ENCODE measurements around the gene CD276.
"Not testable (repeated sequence)": the region's sequence is repeated elsewhere in the genome, so short reads cannot be mapped to it uniquely, and the experiment has no call there.

The CD276 gene

GRCh38 chr15:73683777-73684580 lies at the start of gene CD276:
TSS of gene CD276 (plus strand) at chr15:73684383. CDS start at chr15:73699640, 15,257 bp downstream.
- H3K27ac ChIP-seq (ENCODE audit: low read depth, low read length), result peak within 1 kb of the TSS; percentile 87
- H3K9me3 ChIP-seq (ENCODE audit: control insufficient read depth in 5 of 5, low read length in 5 of 5), result no peaks in the 10 kb centered on the region
- H3K9ac ChIP-seq (ENCODE audit: low read length in 5 of 5), result peak within 1 kb of the TSS; percentile 72 to 86 (median 73)
- no peaks in the 10 kb centered on the region for H3K27me3 ChIP-seq (ENCODE audit: control insufficient read depth in 5 of 5, insufficient read depth in 4 of 5, low read length in 5 of 5)
- H3K36me3 ChIP-seq (ENCODE audit: control insufficient read depth in 5 of 5, insufficient read depth in 5 of 5, low read length in 5 of 5), result no peaks in the 10 kb centered on the region
- peak within 1 kb of the TSS; percentile 69 to 85 (median 75) for H3K4me3 ChIP-seq (ENCODE audit: low read depth in 1 of 5, low read length in 5 of 5)
- peaks cover 9 to 64% (median 60%) of the 10 kb centered on the region in 5 donors for H3K4me1 ChIP-seq (ENCODE audit: control insufficient read depth in 5 of 5, insufficient read depth in 5 of 5, low read length in 5 of 5)

- Histone ChIP-seq H3K36me3 (ENCODE audit: control insufficient read depth in 5 of 5, insufficient read depth in 5 of 5, low read length in 5 of 5) (no peaks in the 10 kb centered on the region), H3K27me3 (ENCODE audit: control insufficient read depth in 5 of 5, insufficient read depth in 4 of 5, low read length in 5 of 5) (peaks cover 0 to 5% (median 2%) of the 10 kb centered on the region in 5 donors), H3K9ac (ENCODE audit: low read length in 5 of 5) (no peak overlapping the region), H3K4me3 (ENCODE audit: low read depth in 1 of 5, low read length in 5 of 5) (no peak overlapping the region), H3K27ac (ENCODE audit: low read depth, low read length) (no peak overlapping the region), H3K9me3 (ENCODE audit: control insufficient read depth in 5 of 5, low read length in 5 of 5) (no peaks in the 10 kb centered on the region), H3K4me1 (ENCODE audit: control insufficient read depth in 5 of 5, insufficient read depth in 5 of 5, low read length in 5 of 5) (peaks cover 3 to 16% (median 12%) of the 10 kb centered on the region in 5 donors)
Observed at GRCh38 chr15:73637527-73637926, 46.7 kb upstream of the CD276 start.

- not testable (repeated sequence) for H3K27ac ChIP-seq (ENCODE audit: low read depth, low read length); H3K4me3 ChIP-seq (ENCODE audit: low read depth in 1 of 5, low read length in 5 of 5); H3K9ac ChIP-seq (ENCODE audit: low read length in 5 of 5); H3K9me3 ChIP-seq (ENCODE audit: control insufficient read depth in 5 of 5, low read length in 5 of 5); H3K36me3 ChIP-seq (ENCODE audit: control insufficient read depth in 5 of 5, insufficient read depth in 5 of 5, low read length in 5 of 5); H3K27me3 ChIP-seq (ENCODE audit: control insufficient read depth in 5 of 5, insufficient read depth in 4 of 5, low read length in 5 of 5); H3K4me1 ChIP-seq (ENCODE audit: control insufficient read depth in 5 of 5, insufficient read depth in 5 of 5, low read length in 5 of 5)
Observed at GRCh38 chr15:73639464-73639863, 44.7 kb upstream of the CD276 start.

- no peak overlapping the region for H3K9ac ChIP-seq (ENCODE audit: low read length in 5 of 5)
- H3K4me3 ChIP-seq (ENCODE audit: low read depth in 1 of 5, low read length in 5 of 5), result no peak overlapping the region
- no peak overlapping the region for H3K27ac ChIP-seq (ENCODE audit: low read depth, low read length)
- H3K36me3 ChIP-seq (ENCODE audit: control insufficient read depth in 5 of 5, insufficient read depth in 5 of 5, low read length in 5 of 5), result no peaks in the 10 kb centered on the region
- H3K9me3 ChIP-seq (ENCODE audit: control insufficient read depth in 5 of 5, low read length in 5 of 5), result peaks cover 0 to 3% (median 0%) of the 10 kb centered on the region in 5 donors
- peaks cover 0 to 4% (median 2%) of the 10 kb centered on the region in 5 donors for H3K4me1 ChIP-seq (ENCODE audit: control insufficient read depth in 5 of 5, insufficient read depth in 5 of 5, low read length in 5 of 5)
- peaks cover 0 to 6% (median 4%) of the 10 kb centered on the region in 5 donors for H3K27me3 ChIP-seq (ENCODE audit: control insufficient read depth in 5 of 5, insufficient read depth in 4 of 5, low read length in 5 of 5)
Observed at GRCh38 chr15:73647259-73648013, 36.7 kb upstream of the CD276 start.

GRCh38 chr15:73648014-73648295 lies 36.2 kb upstream of the CD276 start:
- H3K27me3 ChIP-seq (ENCODE audit: control insufficient read depth in 5 of 5, insufficient read depth in 4 of 5, low read length in 5 of 5), result peaks cover 0 to 6% (median 4%) of the 10 kb centered on the region in 5 donors
- no peak overlapping the region for H3K27ac ChIP-seq (ENCODE audit: low read depth, low read length)
- H3K4me3 ChIP-seq (ENCODE audit: low read depth in 1 of 5, low read length in 5 of 5), result no peak overlapping the region
- peaks cover 0 to 4% (median 2%) of the 10 kb centered on the region in 5 donors for H3K4me1 ChIP-seq (ENCODE audit: control insufficient read depth in 5 of 5, insufficient read depth in 5 of 5, low read length in 5 of 5)
- H3K9me3 ChIP-seq (ENCODE audit: control insufficient read depth in 5 of 5, low read length in 5 of 5), result peaks cover 0 to 3% (median 0%) of the 10 kb centered on the region in 5 donors
- no peaks in the 10 kb centered on the region for H3K36me3 ChIP-seq (ENCODE audit: control insufficient read depth in 5 of 5, insufficient read depth in 5 of 5, low read length in 5 of 5)
- H3K9ac ChIP-seq (ENCODE audit: low read length in 5 of 5), result no peak overlapping the region

GRCh38 chr15:73650416-73651126 lies 33.6 kb upstream of the CD276 start:
- H3K9me3 ChIP-seq (ENCODE audit: control insufficient read depth in 5 of 5, low read length in 5 of 5), result peaks cover 0 to 3% (median 0%) of the 10 kb centered on the region in 5 donors
- H3K36me3 ChIP-seq (ENCODE audit: control insufficient read depth in 5 of 5, insufficient read depth in 5 of 5, low read length in 5 of 5), result no peaks in the 10 kb centered on the region
- no peak overlapping the region for H3K9ac ChIP-seq (ENCODE audit: low read length in 5 of 5)
- H3K4me1 ChIP-seq (ENCODE audit: control insufficient read depth in 5 of 5, insufficient read depth in 5 of 5, low read length in 5 of 5), result peaks cover 0 to 4% (median 2%) of the 10 kb centered on the region in 5 donors
- peaks cover 0 to 6% (median 4%) of the 10 kb centered on the region in 5 donors for H3K27me3 ChIP-seq (ENCODE audit: control insufficient read depth in 5 of 5, insufficient read depth in 4 of 5, low read length in 5 of 5)
- no peak overlapping the region for H3K27ac ChIP-seq (ENCODE audit: low read depth, low read length)
- H3K4me3 ChIP-seq (ENCODE audit: low read depth in 1 of 5, low read length in 5 of 5), result no peak overlapping the region

- Histone ChIP-seq H3K9me3 (ENCODE audit: control insufficient read depth in 5 of 5, low read length in 5 of 5) (peaks cover 0 to 3% (median 0%) of the 10 kb centered on the region in 5 donors), H3K27ac (ENCODE audit: low read depth, low read length) (no peak overlapping the region), H3K9ac (ENCODE audit: low read length in 5 of 5) (no peak overlapping the region), H3K4me3 (ENCODE audit: low read depth in 1 of 5, low read length in 5 of 5) (no peak overlapping the region), H3K36me3 (ENCODE audit: control insufficient read depth in 5 of 5, insufficient read depth in 5 of 5, low read length in 5 of 5) (no peaks in the 10 kb centered on the region), H3K27me3 (ENCODE audit: control insufficient read depth in 5 of 5, insufficient read depth in 4 of 5, low read length in 5 of 5) (no peaks in the 10 kb centered on the region), H3K4me1 (ENCODE audit: control insufficient read depth in 5 of 5, insufficient read depth in 5 of 5, low read length in 5 of 5) (peaks cover 0 to 4% (median 2%) of the 10 kb centered on the region in 5 donors)
Observed at GRCh38 chr15:73654659-73655058, 29.5 kb upstream of the CD276 start.

- peaks cover 0 to 4% (median 2%) of the 10 kb centered on the region in 5 donors for H3K4me1 ChIP-seq (ENCODE audit: control insufficient read depth in 5 of 5, insufficient read depth in 5 of 5, low read length in 5 of 5)
- H3K9ac ChIP-seq (ENCODE audit: low read length in 5 of 5), result no peak overlapping the region
- H3K36me3 ChIP-seq (ENCODE audit: control insufficient read depth in 5 of 5, insufficient read depth in 5 of 5, low read length in 5 of 5), result no peaks in the 10 kb centered on the region
Observed at GRCh38 chr15:73655724-73656123, 28.5 kb upstream of the CD276 start.

GRCh38 chr15:73658645-73659044 lies 25.5 kb upstream of the CD276 start:
- H3K9ac ChIP-seq (ENCODE audit: low read length in 5 of 5), result no peak overlapping the region
- H3K4me3 ChIP-seq (ENCODE audit: low read depth in 1 of 5, low read length in 5 of 5), result no peak overlapping the region
- no peaks in the 10 kb centered on the region for H3K27me3 ChIP-seq (ENCODE audit: control insufficient read depth in 5 of 5, insufficient read depth in 4 of 5, low read length in 5 of 5)
- no peak overlapping the region for H3K27ac ChIP-seq (ENCODE audit: low read depth, low read length)
- no peaks in the 10 kb centered on the region for H3K36me3 ChIP-seq (ENCODE audit: control insufficient read depth in 5 of 5, insufficient read depth in 5 of 5, low read length in 5 of 5)
- peaks cover 0 to 6% (median 4%) of the 10 kb centered on the region in 5 donors for H3K9me3 ChIP-seq (ENCODE audit: control insufficient read depth in 5 of 5, low read length in 5 of 5)
- no peaks in the 10 kb centered on the region for H3K4me1 ChIP-seq (ENCODE audit: control insufficient read depth in 5 of 5, insufficient read depth in 5 of 5, low read length in 5 of 5)

More at GRCh38 chr15:73655724-73656123, 28.5 kb upstream of the CD276 start:
- Histone ChIP-seq H3K27me3 (ENCODE audit: control insufficient read depth in 5 of 5, insufficient read depth in 4 of 5, low read length in 5 of 5) (no peaks in the 10 kb centered on the region), H3K9me3 (ENCODE audit: control insufficient read depth in 5 of 5, low read length in 5 of 5) (peaks cover 0 to 3% (median 0%) of the 10 kb centered on the region in 5 donors), H3K27ac (ENCODE audit: low read depth, low read length) (no peak overlapping the region), H3K4me3 (ENCODE audit: low read depth in 1 of 5, low read length in 5 of 5) (no peak overlapping the region)
